Activated CD8-positive, alpha-beta memory T cell treated with anti-CD3 and anti-CD28 coated beads for 36 hours (primary cell): ENCODE results near the gene SMNDC1. TPM values are rescaled to one million over a fixed set of nuclear protein-coding genes. Genes with fewer than 3 reads are reported as not detected.

Source experiments
- CTCF ChIA-PET: fragments of 350-600 bp; sonication (Branson Sonifier 250); formaldehyde crosslinking; loops from one replicate; lab custom pipeline; 2021; ENCODE audit warnings: antibody characterized with exemption; lab: Charles Lee
- POLR2A ChIA-PET: fragments of 350-600 bp; sonication (Branson Sonifier 250); formaldehyde crosslinking; loops from one replicate; lab custom pipeline; 2021; ENCODE audit warnings: antibody characterized with exemption; lab: Charles Lee
- total RNA-seq, 2 experiments: library from RNA; stranded (reverse); gene quantifications; one replicate each; pipeline ENCODE4 v1.2.3, GENCODE V29; 2021

SMNDC1 gene
- total RNA-seq, result 10 to 100 TPM; 53.6 to 59.4 TPM

DNA sequence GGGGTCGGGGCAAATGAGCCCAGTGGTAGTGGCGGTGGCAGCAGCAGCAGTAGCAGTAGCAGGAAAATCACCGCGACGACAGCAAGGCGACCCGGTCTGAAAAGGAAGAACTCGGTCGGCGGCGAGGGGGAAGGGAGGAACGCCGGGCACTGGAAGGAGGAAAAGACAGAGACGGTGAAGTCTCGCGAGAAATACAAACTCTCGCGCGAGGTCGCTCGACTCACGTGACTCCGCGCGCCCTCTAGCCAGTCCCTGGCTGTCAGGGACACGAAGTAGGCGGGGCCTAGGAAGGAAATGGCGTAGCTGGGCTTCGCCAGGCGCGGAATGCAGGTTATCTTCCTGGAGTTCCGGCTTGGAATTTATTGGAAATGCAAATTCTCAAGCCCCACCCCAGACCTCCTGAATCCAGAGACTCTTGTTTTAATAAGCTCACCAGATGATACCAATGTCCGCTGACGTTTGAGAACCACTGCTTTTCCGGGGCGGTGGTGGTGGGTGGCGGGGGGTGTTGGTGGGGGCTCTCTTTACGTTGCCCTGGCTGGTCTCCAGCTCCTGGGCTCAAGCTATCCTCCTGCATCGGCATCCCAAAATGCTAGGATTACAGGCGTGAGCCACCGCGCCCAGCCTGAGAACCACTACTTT lies at the start of gene SMNDC1:
Gene SMNDC1 (minus strand): TSS at position 141 of the 642 bp plus-strand sequence. CDS start 1,333 bp downstream, outside the sequence.
- ChIA-PET CTCF (interaction anchor here (0.7 to 2.3 kb wide), 13 partner anchors 36 to 306 kb away, joined by 3 to 6 read pairs (median 3); no protein-coding TSS in a partner anchor), POLR2A (interaction anchor here (0.7 to 1.5 kb wide), 8 partner anchors 48 to 285 kb away, joined by 3 to 8 read pairs (median 4); partner anchors contain the start of gene DUSP5)

DNA sequence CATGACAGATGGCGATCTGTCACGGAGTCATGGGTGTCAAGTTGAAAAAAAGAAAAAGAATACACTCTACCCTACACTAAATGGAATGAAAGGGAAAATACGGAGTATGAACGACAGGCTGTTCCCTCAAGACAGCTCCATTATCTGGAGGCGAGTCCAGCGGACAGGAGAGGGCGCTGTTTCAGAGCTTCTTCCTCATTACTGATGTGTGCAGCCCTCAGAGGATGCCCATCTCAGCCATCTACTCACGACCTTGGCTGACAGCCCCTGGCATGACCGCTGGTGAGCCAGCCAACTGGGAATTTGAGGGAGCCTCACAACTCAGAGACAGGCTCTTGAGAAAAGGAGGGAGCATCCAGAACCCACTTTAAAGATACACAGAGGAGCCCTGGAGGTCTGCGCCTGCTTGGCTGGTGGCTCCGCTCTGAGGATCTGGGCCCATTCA lies 49.6 kb upstream of the SMNDC1 start:
- ChIA-PET POLR2A (interaction anchor here (0.6 to 4.3 kb wide), 8 partner anchors 44 to 192 kb away, joined by 3 to 24 read pairs (median 8); no protein-coding TSS in a partner anchor), CTCF (interaction anchor here (0.7 to 5.8 kb wide), 32 partner anchors 9 to 215 kb away, joined by 3 to 43 read pairs (median 4); partner anchors contain the start of gene DUSP5)

- ChIA-PET POLR2A (interaction anchor here (0.6 to 4.3 kb wide), 11 partner anchors 29 to 204 kb away, joined by 3 to 24 read pairs (median 4); no protein-coding TSS in a partner anchor), CTCF (interaction anchor here (0.7 to 5.8 kb wide), 30 partner anchors 8 to 216 kb away, joined by 3 to 43 read pairs (median 3); partner anchors contain the start of gene DUSP5)
Observed at GRCh38 chr10:110353244-110354119, 48.8 kb upstream of the SMNDC1 start.

DNA sequence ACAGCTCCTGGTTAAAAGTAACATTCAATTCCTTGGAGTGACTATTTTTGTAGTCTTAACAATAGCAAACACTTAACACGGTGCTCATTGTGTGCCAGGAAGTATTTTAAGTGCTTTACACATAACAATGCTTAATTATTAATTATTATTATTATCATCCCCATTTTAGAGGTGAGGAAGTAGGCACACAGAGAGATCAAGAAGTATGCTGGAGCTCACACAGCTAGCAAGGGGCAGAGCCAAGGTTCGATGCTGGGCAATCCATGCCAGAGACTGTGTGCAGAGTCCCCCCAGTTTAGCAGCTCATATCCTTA lies 48.2 kb upstream of the SMNDC1 start:
- CTCF ChIA-PET, result interaction anchor here (0.9 to 5.8 kb wide), 10 partner anchors 9 to 160 kb away, joined by 3 to 43 read pairs (median 4); partner anchors contain the start of gene DUSP5
- POLR2A ChIA-PET, result interaction anchor here (0.6 to 4.3 kb wide), 4 partner anchors 48 to 205 kb away, joined by 3 to 24 read pairs (median 6); no protein-coding TSS in a partner anchor

- POLR2A ChIA-PET, result no interaction called here
- CTCF ChIA-PET, result interaction anchor here (0.8 kb wide), 1 partner anchor 220 kb away, joined by 3 read pairs; no protein-coding TSS in a partner anchor
Observed at GRCh38 chr10:110350812-110351211, 46.1 kb upstream of the SMNDC1 start.

GRCh38 chr10:110349831-110350230 lies 45.1 kb upstream of the SMNDC1 start:
- ChIA-PET CTCF (interaction anchor here (0.8 kb wide), 1 partner anchor 221 kb away, joined by 3 read pairs; no protein-coding TSS in a partner anchor), POLR2A (no interaction called here)

DNA sequence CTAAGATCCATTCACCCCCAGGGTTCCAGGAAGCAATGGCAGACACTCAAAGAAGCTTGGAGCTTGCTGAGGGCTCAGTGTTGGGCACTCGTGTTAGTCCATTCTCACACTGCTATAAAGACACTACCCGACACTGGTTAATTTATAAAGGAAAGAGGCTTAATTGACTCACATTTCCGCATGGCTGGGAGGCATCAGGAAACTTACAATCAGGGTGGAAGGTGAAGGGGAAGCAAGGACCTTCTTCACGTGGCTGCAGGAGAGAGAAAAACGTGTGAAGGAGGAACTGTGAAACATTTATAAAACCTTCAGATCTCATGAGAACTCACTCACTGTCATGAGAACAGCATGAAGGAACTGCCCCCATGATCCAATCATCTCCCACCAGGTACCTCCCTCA lies 44.7 kb upstream of the SMNDC1 start:
- POLR2A ChIA-PET, result no interaction called here
- CTCF ChIA-PET, result no interaction called here

GRCh38 chr10:110348336-110348735 lies 43.6 kb upstream of the SMNDC1 start:
- CTCF ChIA-PET, result no interaction called here
- POLR2A ChIA-PET, result no interaction called here

DNA sequence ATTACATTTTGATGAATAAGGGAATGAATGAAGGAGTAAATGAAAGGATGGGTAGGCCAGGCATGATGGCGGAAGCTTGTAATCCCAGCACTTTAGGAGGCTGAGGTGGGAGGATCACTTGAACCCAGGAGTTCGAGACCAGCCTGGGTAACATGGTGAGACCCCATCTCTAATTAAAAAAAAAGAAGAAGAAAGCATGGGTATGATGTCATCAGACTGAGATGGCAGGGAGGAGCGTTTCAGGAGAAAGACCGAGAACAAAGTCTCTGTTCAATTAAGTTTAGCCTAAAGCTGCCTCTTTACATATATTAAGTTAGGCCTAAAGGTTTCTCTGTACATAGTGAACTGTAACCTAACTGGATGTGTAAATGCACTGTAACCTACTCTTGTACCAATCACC lies 42.2 kb upstream of the SMNDC1 start:
- CTCF ChIA-PET, result no interaction called here

DNA sequence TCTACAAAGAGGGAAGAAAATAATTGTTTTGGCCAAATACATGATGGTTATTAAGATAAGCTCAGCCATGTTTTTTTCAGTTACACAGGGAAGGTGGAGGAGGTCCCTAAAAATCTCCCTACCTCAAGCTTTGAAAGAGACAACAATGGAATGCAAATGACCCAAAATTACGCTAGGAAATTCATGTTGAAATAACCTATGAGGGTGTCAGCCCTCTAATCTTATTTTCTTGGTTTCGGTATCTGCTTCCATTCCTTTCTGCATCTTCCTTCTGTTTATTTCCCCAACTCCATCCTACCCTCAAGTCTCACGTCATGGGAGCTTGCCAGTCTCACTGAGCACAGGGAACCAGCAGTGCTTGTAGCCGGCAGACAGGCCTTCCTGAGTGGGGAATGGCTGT lies 40.6 kb upstream of the SMNDC1 start:
- ChIA-PET POLR2A (no interaction called here), CTCF (interaction anchor here (0.5 to 1.2 kb wide), 3 partner anchors 9 to 105 kb away, joined by 3 to 5 read pairs (median 4); no protein-coding TSS in a partner anchor)

More for the DNA sequence above, 42.2 kb upstream of the SMNDC1 start:
- POLR2A ChIA-PET, result no interaction called here

GRCh38 chr10:110344622-110345021 lies 39.9 kb upstream of the SMNDC1 start:
- ChIA-PET CTCF (interaction anchor here (0.9 to 1.2 kb wide), 2 partner anchors 9 to 10 kb away, joined by 3 to 5 read pairs; no protein-coding TSS in a partner anchor), POLR2A (no interaction called here)

DNA sequence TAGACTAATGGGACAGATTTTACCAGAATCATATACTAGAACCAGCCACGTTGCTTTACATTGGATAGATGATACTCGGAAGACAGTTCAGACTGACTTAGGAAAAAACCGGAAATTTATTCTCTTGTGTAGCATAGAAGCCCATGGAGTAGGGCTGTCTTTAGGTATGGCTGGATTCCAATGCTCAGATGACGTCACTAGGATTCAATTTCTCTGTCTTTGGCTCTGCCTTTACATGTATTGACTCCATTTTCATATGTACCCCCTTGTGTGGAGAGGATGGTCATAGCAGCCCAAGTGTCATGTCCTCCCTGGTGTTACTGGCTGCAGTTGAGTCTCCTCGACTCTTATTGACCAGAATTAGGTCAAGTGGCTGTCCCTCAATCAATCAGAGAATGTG lies 39.2 kb upstream of the SMNDC1 start:
- ChIA-PET POLR2A (no interaction called here), CTCF (no interaction called here)

- ChIA-PET POLR2A (no interaction called here), CTCF (interaction anchor here (0.9 kb wide), 1 partner anchor 35 kb away, joined by 3 read pairs; no protein-coding TSS in a partner anchor)
Observed at GRCh38 chr10:110340816-110341215, 36.1 kb upstream of the SMNDC1 start.

DNA sequence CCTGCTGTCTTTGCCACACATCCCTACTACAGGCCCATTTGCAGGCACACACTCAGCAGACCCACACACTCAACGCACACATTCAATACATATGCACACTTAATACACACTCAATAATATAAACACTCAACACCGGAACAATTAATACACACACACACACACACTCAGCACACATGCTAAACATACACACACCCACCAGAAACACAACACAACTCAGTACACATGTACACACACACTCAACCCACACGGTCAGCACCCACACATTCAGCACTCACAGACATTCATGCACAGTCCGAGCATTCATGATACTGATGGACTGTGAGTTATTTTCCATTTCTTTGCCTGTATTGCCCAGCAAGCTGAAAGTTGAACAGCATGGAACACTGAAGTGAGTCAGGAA lies 35.4 kb upstream of the SMNDC1 start:
- POLR2A ChIA-PET, result no interaction called here
- CTCF ChIA-PET, result interaction anchor here (0.9 kb wide), 1 partner anchor 35 kb away, joined by 3 read pairs; no protein-coding TSS in a partner anchor

- ChIA-PET CTCF (interaction anchor here (1.3 kb wide), 1 partner anchor 16 kb away, joined by 5 read pairs; no protein-coding TSS in a partner anchor), POLR2A (no interaction called here)
Observed at GRCh38 chr10:110337906-110338305, 33.2 kb upstream of the SMNDC1 start.

DNA sequence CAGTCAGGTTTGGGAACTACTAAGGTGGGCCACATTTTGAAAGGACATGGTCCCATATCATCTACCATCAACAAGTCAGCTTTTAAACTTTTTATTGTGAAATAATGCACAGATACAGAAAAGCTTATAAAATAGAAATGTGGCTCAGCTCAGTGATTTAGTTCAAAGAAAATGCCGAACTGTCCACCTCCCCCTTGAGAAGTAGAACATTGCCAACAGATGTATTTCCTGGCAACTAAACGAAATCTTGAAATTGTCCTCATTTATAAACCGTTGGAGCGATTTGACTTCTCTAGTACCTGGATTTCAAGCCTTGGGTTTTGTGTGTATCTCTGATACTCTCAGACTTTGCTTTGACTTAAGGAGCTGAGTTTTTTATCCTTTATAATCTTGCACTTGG lies 32.7 kb upstream of the SMNDC1 start:
- POLR2A ChIA-PET, result no interaction called here
- CTCF ChIA-PET, result no interaction called here

- CTCF ChIA-PET, result interaction anchor here (0.8 kb wide), 1 partner anchor 30 kb away, joined by 3 read pairs; no protein-coding TSS in a partner anchor
- POLR2A ChIA-PET, result interaction anchor here (0.6 kb wide), 1 partner anchor 249 kb away, joined by 9 read pairs; no protein-coding TSS in a partner anchor
Observed at GRCh38 chr10:110336111-110336721, 31.5 kb upstream of the SMNDC1 start.

DNA sequence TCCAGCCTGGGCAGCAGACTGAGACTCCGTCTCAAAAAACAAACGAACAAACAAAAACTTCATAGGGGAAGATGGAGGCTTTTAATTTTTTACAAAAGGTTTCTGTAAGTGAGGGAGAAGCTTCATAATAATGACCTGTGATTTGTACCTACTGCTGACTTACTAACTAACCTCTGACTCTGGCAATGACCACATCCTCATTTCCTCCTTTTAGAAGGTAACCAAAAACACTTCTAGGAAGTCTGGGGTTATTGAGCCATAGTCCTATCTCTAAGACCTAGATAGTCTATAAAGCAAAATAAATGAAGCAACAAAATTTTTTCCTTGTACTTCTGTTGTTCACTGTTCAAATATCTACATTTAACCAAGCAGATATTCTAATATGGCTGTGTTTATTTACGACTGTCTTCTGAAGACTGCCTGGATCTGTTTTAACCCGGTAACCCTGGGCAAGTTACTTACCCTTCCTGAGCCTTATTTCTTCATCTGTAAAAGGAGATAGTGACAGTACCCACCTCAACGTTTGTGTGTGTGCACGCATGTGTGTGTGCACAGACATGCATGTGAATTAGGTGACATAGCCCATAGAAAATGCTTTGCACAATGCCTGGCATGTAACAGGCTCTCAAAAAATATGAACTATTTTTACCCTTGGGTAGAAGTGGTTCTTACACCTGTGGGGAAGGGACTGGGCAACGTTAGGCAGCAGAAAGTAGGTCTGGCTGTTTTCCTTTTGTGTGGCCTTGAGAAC lies 30.8 kb upstream of the SMNDC1 start:
- ChIA-PET CTCF (interaction anchor here (0.7 kb wide), 1 partner anchor 19 kb away, joined by 3 read pairs; no protein-coding TSS in a partner anchor), POLR2A (no interaction called here)
